Activated naive CD4-positive, alpha-beta T cell treated with anti-CD3 and anti-CD28 coated beads, Interleukin-2, amount 50 U/mL, for 72 hours (primary cell): ENCODE results near the gene CDC14A. TPM values are rescaled to one million over a fixed set of nuclear protein-coding genes. Genes with fewer than 3 reads are reported as not detected.
A peak's percentile ranks its signal among the peaks of the same experiment; 100 is the strongest.

Experiments
- ATAC-seq, 2 donors: fragments of 150-1000 bp; cut with Tn5 transposase; 2 replicates each; pipeline ENCODE4 v1.10.0; 2021; ENCODE audit warnings: mild to moderate bottlenecking in 2 of 2, moderate library complexity in 2 of 2
- DNase-seq, 2 donors: peaks; one replicate each; pipeline ENCODE4 v3.0.0; 2021 to 2022; ENCODE audit warnings: low spot score in 2 of 2
- H3K27ac Mint-ChIP-seq, 2 donors: one replicate each; pipeline ENCODE4 v1.8.0; 2022; ENCODE audit warnings: mild to moderate bottlenecking in 2 of 2, mixed read lengths in 2 of 2
- H3K36me3 Mint-ChIP-seq, 2 donors: one replicate each; pipeline ENCODE4 v1.8.0; 2022; ENCODE audit warnings: mixed read lengths in 2 of 2
- H3K9me3 Mint-ChIP-seq, 2 donors: one replicate each; pipeline ENCODE4 v1.8.0; 2022; ENCODE audit warnings: mixed read lengths in 2 of 2
- total RNA-seq, 2 donors: library from RNA; stranded (reverse); gene quantifications; one replicate each; pipeline ENCODE4 v1.2.3, GENCODE V29; 2022

CDC14A gene
- 10 to 100 TPM; 13.0 to 16.0 TPM for total RNA-seq

- ATAC-seq (peak; percentile 75 to 77), DNase-seq (peak; percentile 80 to 93)
- Mint-ChIP-seq H3K27ac (peak within 1 kb of the TSS; percentile 95 to 98), H3K9me3 (no peaks in the 10 kb centered on the region), H3K36me3 (peaks cover 16 to 33% of the 10 kb centered on the region in 2 donors)
Measured at GRCh38 chr1:100352267-100353070, at the start of gene CDC14A. Gene CDC14A, plus strand, starts transcription at chr1:100352506. Its CDS starts 449 bp downstream, at chr1:100352955.

GRCh38 chr1:100302739-100303138 is 49.6 kb upstream of the CDC14A start:
- H3K27ac Mint-ChIP-seq, result no peak overlapping the region
- peaks cover 0 to 13% of the 10 kb centered on the region in 2 donors for H3K9me3 Mint-ChIP-seq
- no peak for ATAC-seq
- H3K36me3 Mint-ChIP-seq, result no peaks in the 10 kb centered on the region
- no peak for DNase-seq

- Mint-ChIP-seq H3K9me3 (peaks cover 0 to 14% of the 10 kb centered on the region in 2 donors), H3K36me3 (peaks cover 0 to 4% of the 10 kb centered on the region in 2 donors), H3K27ac (no peak overlapping the region)
- no peak for ATAC-seq
- DNase-seq, result no peak
Measured at GRCh38 chr1:100304227-100304626, 48.1 kb upstream of the CDC14A start.

- Mint-ChIP-seq H3K27ac (no peak overlapping the region), H3K9me3 (peaks cover 2 to 15% of the 10 kb centered on the region in 2 donors), H3K36me3 (peaks cover 0 to 4% of the 10 kb centered on the region in 2 donors)
- DNase-seq (no peak), ATAC-seq (no peak)
Measured at GRCh38 chr1:100304921-100305320, 47.4 kb upstream of the CDC14A start.

GRCh38 chr1:100305954-100306353 is 46.4 kb upstream of the CDC14A start:
- DNase-seq (no peak), ATAC-seq (no peak)
- Mint-ChIP-seq H3K27ac (no peak overlapping the region), H3K9me3 (peaks cover 5 to 22% of the 10 kb centered on the region in 2 donors), H3K36me3 (peaks cover 4% of the 10 kb centered on the region in 2 donors)

GRCh38 chr1:100306735-100307313 is 45.5 kb upstream of the CDC14A start:
- Mint-ChIP-seq H3K27ac (peak overlapping the region in 1 of 2 donors; percentile 34), H3K9me3 (peaks cover 5 to 22% of the 10 kb centered on the region in 2 donors), H3K36me3 (peaks cover 4% of the 10 kb centered on the region in 2 donors)
- ATAC-seq, result peak; percentile 64 to 84
- no peak for DNase-seq

GRCh38 chr1:100308777-100309176 is 43.5 kb upstream of the CDC14A start:
- peaks cover 4% of the 10 kb centered on the region in 2 donors for H3K36me3 Mint-ChIP-seq
- H3K9me3 Mint-ChIP-seq, result peaks cover 5 to 22% of the 10 kb centered on the region in 2 donors
- no peak overlapping the region for H3K27ac Mint-ChIP-seq
- peak in 1 of 2 donors; percentile 87 for ATAC-seq
- DNase-seq, result no peak

- Mint-ChIP-seq H3K27ac (no peak overlapping the region), H3K9me3 (peaks cover 5 to 27% of the 10 kb centered on the region in 2 donors), H3K36me3 (peaks cover 4% of the 10 kb centered on the region in 2 donors)
- DNase-seq (no peak), ATAC-seq (no peak)
Measured at GRCh38 chr1:100309863-100310262, 42.4 kb upstream of the CDC14A start.

GRCh38 chr1:100313382-100313781 is 38.9 kb upstream of the CDC14A start:
- Mint-ChIP-seq H3K9me3 (peaks cover 8 to 19% of the 10 kb centered on the region in 2 donors), H3K36me3 (peaks cover 4 to 10% of the 10 kb centered on the region in 2 donors), H3K27ac (no peak overlapping the region)
- ATAC-seq (no peak), DNase-seq (no peak)

GRCh38 chr1:100316622-100317021 is 35.7 kb upstream of the CDC14A start:
- Mint-ChIP-seq H3K27ac (no peak overlapping the region), H3K36me3 (peaks cover 4 to 13% of the 10 kb centered on the region in 2 donors), H3K9me3 (peaks cover 13 to 26% of the 10 kb centered on the region in 2 donors)
- no peak for ATAC-seq
- no peak for DNase-seq

- Mint-ChIP-seq H3K9me3 (peaks cover 13 to 25% of the 10 kb centered on the region in 2 donors), H3K27ac (no peak overlapping the region), H3K36me3 (peaks cover 3 to 11% of the 10 kb centered on the region in 2 donors)
- ATAC-seq (no peak), DNase-seq (no peak)
Measured at GRCh38 chr1:100320311-100321099, 31.8 kb upstream of the CDC14A start.

- Mint-ChIP-seq H3K27ac (no peak overlapping the region), H3K36me3 (peaks cover 0 to 7% of the 10 kb centered on the region in 2 donors), H3K9me3 (peaks cover 13 to 25% of the 10 kb centered on the region in 2 donors)
- DNase-seq, result no peak
- no peak for ATAC-seq
Measured at GRCh38 chr1:100321100-100321493, 31.2 kb upstream of the CDC14A start.

GRCh38 chr1:100321506-100321905 is 30.8 kb upstream of the CDC14A start:
- no peak for ATAC-seq
- Mint-ChIP-seq H3K27ac (no peak overlapping the region), H3K36me3 (peaks cover 0 to 7% of the 10 kb centered on the region in 2 donors), H3K9me3 (peaks cover 13 to 25% of the 10 kb centered on the region in 2 donors)
- no peak for DNase-seq

- H3K9me3 Mint-ChIP-seq, result peaks cover 10 to 19% of the 10 kb centered on the region in 2 donors
- peak overlapping the region in 1 of 2 donors; percentile 30 for H3K27ac Mint-ChIP-seq
- DNase-seq, result no peak
- ATAC-seq, result no peak
- peaks cover 0 to 7% of the 10 kb centered on the region in 2 donors for H3K36me3 Mint-ChIP-seq
Measured at GRCh38 chr1:100322436-100323211, 29.7 kb upstream of the CDC14A start.

- Mint-ChIP-seq H3K9me3 (peaks cover 10 to 19% of the 10 kb centered on the region in 2 donors), H3K36me3 (peaks cover 0 to 7% of the 10 kb centered on the region in 2 donors), H3K27ac (no peak overlapping the region)
- DNase-seq, result no peak
- no peak for ATAC-seq
Measured at GRCh38 chr1:100323419-100324106, 28.7 kb upstream of the CDC14A start.
